Cardiac fibroblast (primary cell): ENCODE measurements around the gene FNDC3B.
"Not testable (repeated sequence)": the region's sequence is repeated elsewhere in the genome, so short reads cannot be mapped to it uniquely, and the experiment has no call there.

Experiments used
- DNase-seq, 2 donors: peaks; one replicate each; pipeline versions ENCODE4 v3.0.0 to v3.0.0-alpha.2; 2010; ENCODE audit warnings: low read depth in 2 of 2
- H3K4me3 ChIP-seq, 2 donors: replicated peaks in 1 of 2; 1 replicate in 1 of 2; 2 replicates in 1 of 2; pipeline ENCODE4 v1.5.1; 2011; ENCODE audit warnings: low read depth in 2 of 2, low read length in 2 of 2, mild to moderate bottlenecking in 2 of 2, moderate library complexity in 1 of 2
- TF ChIP-seq, protein P1 (sequence below): IDR thresholded peaks from one replicate; pipeline ENCODE4 v1.5.1; 2011; ENCODE audit warnings: low read depth, mild to moderate bottlenecking, low read length, inconsistent platforms

Gene FNDC3B

DNA sequence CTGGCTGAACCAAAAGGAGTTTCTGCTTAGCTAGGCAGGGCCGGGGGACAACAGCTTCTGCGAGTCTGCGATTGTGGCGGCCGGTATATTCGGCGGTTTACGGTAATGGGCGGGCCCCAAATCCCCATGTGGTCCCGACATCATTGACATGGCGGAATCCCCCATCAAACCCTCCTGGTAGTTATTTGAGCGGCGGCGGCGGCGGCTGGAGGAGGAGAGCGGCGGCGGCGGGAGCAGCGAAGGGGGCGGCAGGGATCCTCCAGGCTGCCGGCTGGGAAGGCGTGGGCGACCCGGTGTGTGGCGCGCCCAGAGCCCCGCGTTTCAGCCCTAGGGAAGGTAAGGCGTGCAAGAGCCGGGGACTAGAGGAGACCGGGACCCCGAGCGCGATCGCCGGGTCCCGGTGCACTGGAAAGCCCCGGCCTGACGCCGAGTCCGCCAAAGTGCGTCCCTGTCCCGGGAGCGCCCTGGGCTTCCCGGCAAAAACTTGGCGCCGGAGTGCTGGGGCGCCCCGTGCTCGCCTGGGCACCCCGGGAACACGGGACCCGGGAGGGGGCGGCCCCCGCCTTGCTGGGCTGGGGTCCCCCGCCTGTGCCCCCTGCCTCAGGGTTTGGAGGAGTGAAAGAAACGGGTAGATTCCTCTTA lies at the start of gene FNDC3B:
TSS of gene FNDC3B (plus strand) at position 143 of the 642 bp plus-strand sequence. CDS start 72,902 bp downstream, outside the sequence.
- TF ChIP-seq, protein P1, sequence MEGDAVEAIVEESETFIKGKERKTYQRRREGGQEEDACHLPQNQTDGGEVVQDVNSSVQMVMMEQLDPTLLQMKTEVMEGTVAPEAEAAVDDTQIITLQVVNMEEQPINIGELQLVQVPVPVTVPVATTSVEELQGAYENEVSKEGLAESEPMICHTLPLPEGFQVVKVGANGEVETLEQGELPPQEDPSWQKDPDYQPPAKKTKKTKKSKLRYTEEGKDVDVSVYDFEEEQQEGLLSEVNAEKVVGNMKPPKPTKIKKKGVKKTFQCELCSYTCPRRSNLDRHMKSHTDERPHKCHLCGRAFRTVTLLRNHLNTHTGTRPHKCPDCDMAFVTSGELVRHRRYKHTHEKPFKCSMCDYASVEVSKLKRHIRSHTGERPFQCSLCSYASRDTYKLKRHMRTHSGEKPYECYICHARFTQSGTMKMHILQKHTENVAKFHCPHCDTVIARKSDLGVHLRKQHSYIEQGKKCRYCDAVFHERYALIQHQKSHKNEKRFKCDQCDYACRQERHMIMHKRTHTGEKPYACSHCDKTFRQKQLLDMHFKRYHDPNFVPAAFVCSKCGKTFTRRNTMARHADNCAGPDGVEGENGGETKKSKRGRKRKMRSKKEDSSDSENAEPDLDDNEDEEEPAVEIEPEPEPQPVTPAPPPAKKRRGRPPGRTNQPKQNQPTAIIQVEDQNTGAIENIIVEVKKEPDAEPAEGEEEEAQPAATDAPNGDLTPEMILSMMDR = no peak
- peak; percentile 98 for DNase-seq
- peak within 1 kb of the TSS; percentile 89 to 90 for H3K4me3 ChIP-seq

DNA sequence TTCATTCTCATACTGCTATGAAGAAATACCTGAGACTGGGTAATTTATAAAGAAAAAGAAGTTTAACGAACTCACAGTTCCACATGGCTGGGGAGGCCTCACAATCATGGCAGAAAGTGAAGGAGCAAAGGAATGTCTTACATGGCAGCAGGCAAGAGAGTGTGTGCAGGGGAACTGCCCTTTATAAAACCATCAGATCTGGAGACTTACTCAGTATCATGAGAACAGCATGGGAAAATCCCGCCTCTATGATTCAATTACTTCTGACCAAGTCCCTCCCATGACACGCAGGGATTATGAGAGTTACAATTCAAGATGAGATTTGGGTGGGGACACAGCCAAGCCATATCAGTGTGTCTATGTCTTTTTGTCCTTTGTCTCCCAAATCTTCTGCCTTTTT lies 49.1 kb upstream of the FNDC3B start:
- not testable (repeated sequence) for DNase-seq, H3K4me3 ChIP-seq

DNA sequence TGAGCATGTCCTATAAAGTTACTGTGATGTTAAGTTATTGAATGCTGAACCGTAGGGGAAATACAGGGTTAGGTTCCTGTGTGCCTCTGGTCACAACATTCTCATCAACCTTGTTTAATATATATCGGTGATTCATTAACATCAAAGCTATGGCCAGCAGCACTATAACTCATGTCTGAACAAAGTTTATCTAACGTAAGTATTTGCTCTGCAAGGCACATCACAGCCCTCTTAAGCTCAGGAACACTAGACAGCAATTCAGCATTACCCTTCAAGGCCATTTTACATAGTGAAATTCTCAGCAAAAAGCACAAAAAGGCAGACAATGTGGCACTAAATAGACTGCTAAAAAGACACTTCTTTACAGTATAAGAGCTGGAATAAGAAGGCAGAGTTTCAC lies 48.2 kb upstream of the FNDC3B start:
- TF ChIP-seq, protein P1 = no peak
- H3K4me3 ChIP-seq = no peak overlapping the region
- no peak for DNase-seq

DNA sequence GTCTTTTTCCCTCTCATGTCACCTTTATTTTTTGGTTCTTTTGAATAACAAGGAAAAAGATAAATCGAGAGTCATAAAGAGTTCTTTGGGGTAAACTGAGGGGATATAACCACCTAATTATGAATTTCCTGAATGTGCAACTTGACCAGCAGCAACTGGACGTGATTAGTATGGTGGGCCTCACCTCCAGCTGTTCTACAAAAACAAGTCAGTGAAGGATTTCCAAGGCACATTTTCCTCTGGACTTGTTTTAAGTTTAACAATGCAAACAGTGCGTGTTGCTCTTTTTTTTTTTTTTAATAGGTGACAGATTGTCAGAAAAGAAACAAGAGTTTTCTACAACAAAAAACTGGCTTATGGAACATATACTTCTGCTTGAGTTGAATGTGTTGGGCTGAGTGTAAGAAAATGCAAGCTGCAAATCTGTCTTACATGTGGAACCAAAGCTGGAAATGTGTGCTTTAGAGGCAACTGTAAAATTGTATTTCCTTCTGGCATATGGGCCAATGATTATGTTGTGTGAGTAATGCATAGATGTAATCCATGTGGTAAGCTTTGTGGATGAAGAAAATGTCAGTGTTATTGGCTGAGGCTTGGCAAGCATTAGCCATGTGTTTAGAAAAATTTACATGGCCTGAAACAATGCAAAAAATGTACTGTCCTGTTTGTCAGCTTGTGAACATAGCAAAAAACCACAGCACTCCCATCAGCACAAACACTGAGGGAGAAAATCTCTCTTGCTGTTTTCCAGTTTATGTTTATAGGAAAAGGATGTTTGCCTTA lies 44.5 kb upstream of the FNDC3B start:
- no peak overlapping the region for H3K4me3 ChIP-seq
- DNase-seq = peak; percentile 81 to 93
- TF ChIP-seq, protein P1 = no peak

DNA sequence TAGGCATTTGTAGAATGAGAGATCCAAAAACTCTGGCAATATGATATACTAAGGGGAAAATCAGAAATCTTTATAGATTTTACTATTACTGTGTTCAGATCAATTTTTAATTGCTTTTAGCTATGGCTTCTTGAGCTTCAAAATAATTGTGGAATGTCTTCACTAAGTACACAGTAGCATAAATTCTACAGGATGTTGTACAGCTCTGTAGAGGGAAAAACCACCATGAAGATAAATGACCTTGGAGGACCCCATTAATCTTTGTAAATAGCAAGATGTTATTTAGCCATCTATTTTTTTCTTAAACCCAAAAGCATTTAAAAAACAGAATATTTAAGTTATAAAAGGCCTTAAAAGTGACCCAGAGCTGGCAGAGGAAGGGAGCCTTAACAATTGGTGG lies 43.9 kb upstream of the FNDC3B start:
- TF ChIP-seq, protein P1 = no peak
- H3K4me3 ChIP-seq = no peak overlapping the region
- no peak for DNase-seq

DNA sequence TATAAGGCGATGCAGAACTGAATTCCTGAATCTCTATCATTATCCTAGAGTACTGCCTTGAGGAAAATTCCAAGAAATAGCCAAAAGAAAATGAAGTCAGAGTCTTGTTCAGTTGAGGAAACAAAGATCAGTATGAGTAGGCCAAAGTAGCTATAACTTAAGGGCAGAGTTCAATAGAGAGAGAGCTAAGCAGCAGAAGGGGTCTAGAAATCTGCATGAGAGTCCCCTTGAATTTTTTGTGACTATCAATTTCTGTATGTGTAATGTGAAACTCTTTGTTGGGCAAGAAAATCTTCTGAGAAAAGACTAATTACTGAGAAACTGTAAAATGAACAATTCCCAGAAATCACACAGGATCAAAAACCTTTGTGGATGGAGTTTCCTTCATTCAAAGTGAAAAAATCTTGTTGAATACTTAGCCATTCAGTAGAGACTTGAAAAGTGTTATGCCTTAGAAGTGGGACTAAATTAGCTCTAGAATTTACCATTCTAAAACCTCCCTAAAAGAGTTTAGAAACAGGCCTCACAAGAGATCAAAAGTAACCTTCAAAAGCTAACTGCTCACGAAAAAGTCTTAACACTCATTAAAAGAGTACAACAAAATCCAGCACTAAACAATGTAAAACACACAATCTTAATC lies 43.1 kb upstream of the FNDC3B start:
- H3K4me3 ChIP-seq = no peak overlapping the region

DNA sequence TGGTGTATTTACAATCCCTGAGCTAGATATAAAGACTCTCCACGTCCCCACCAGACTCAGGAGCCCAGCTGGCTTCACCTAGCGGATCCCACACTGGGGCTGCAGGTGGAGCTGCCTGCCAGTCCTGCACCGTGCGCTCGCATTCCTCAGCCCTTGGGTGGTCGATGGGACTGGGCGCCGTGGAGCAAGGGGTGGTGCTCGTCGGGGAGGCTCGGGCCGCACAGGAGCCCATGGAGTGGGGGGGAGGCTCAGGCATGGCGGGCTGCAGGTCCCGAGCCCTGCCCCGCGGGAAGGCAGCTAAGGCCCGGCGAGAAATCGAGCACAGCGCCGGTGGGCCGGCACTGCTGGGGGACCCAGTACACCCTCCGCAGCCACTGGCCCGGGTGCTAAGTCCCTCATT lies 40.6 kb upstream of the FNDC3B start:
- H3K4me3 ChIP-seq, DNase-seq: not testable (repeated sequence)

More for the DNA sequence above, 43.1 kb upstream of the FNDC3B start:
- TF ChIP-seq, protein P1 = no peak
- no peak for DNase-seq

DNA sequence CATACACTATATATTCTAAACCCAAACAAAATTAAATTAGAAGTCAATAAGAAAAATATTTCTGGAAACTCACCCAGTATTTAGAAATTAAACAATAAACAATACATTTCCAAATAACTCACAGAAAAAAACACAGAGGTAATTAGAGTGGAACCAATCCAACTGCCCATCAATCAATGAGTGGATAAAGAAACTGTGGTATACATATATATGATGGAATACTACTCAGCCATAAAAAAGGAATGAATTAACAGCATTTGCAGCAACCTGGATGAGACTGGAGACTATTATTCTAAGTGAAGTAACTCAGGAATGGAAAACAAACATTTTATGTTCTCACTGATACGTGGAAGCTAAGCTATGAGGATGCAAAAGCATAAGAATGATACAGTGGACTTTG lies 37.8 kb upstream of the FNDC3B start:
- not testable (repeated sequence) for DNase-seq, H3K4me3 ChIP-seq
